GM12892 (cell line): ENCODE data around the gene LMNA.

ENCODE experiments used
- POLR2A ChIP-seq: IDR thresholded peaks from 2 replicates; pipeline ENCODE4 v1.6.1; 2011; ENCODE audit warnings: low read depth, low read length, control low read depth
- POLR2AphosphoS5 ChIP-seq: IDR thresholded peaks from 2 replicates; pipeline ENCODE4 v1.6.1; 2011; ENCODE audit warnings: low read depth, low read length, control low read depth
- TAF1 ChIP-seq: IDR thresholded peaks from 2 replicates; pipeline ENCODE4 v1.6.1; 2011; ENCODE audit warnings: low read depth, mild to moderate bottlenecking, control low read depth, low read length, borderline replicate concordance

- TF ChIP-seq POLR2A: peak; percentile 55; the same call in 1 of the 2 replicates
- TF ChIP-seq TAF1: no peak; the same call in 1 of the 2 replicates
- TF ChIP-seq POLR2AphosphoS5: no peak; the same call in 1 of the 2 replicates
Observed at GRCh38 chr1:156096640-156097391, 17.7 kb upstream of the LMNA start.
